ENCODE results near the gene GRB2. TPM values are rescaled to one million over a fixed set of nuclear protein-coding genes. Genes with fewer than 3 reads are reported as not detected.

Gene GRB2
- total and polyA plus RNA-seq, 2 donors (not counting 1 experiment from before 2014, with no cell fraction given), result 114 to 219 TPM

GRCh38 chr17:75414488-75414887 is 9.0 kb upstream of the GRB2 start:
- H2AFZ ChIP-seq (ENCODE audit: insufficient read depth, low read depth, low read length, poor library complexity, severe bottlenecking), result no peak overlapping the region
- ChIA-PET POLR2A (interaction anchor here (0.6 to 0.8 kb wide), 3 partner anchors 124 to 282 kb away, joined by 3 to 8 read pairs (median 4); partner anchors contain the start of gene SLC25A19), CTCF (interaction anchor here (0.7 to 4.3 kb wide), 8 partner anchors 12 to 453 kb away, joined by 3 to 81 read pairs (median 4); partner anchors contain the start of gene MIF4GD)
- no peaks in the 10 kb centered on the region for H3K9me3 ChIP-seq (ENCODE audit: control extremely low read depth in 1 of 3, control insufficient read depth in 2 of 3, insufficient read depth in 1 of 3, low read length in 2 of 3)
- Mint-ChIP-seq H3K4me3 (no peak overlapping the region), H3K9me3 (ENCODE audit: insufficient read depth) (no peaks in the 10 kb centered on the region), H3K4me1 (peaks cover 13% of the 10 kb centered on the region), H3K27me3 (no peaks in the 10 kb centered on the region), H3K27ac (no peak overlapping the region)
- no peak overlapping the region for H3K4me3 ChIP-seq (ENCODE audit: control extremely low read depth in 1 of 5, extremely low read depth in 1 of 5, insufficient read depth in 1 of 5, low read depth in 2 of 5, low read length in 4 of 5)
- H3K9ac ChIP-seq (ENCODE audit: low read length), result no peak overlapping the region
- TF ChIP-seq EZH2 (IDR thresholded peaks at IDR 0.05; ENCODE audit: borderline replicate concordance, insufficient read depth, low read depth, low read length, poor library complexity, severe bottlenecking) (no peak), CTCF (IDR thresholded peaks at IDR 0.05) (no peak)
- H3K27me3 ChIP-seq (replicated peaks in 1 of 4; ENCODE audit: control extremely low read depth in 1 of 4, control insufficient read depth in 3 of 4, insufficient read depth in 4 of 4, low read length in 3 of 4), result no peaks in the 10 kb centered on the region
- H3K4me1 ChIP-seq (ENCODE audit: control insufficient read depth in 2 of 2, insufficient read depth in 2 of 2, low read length in 2 of 2), result peaks cover 7 to 14% of the 10 kb centered on the region in 2 donors
- DNase-seq (no peak), ATAC-seq (ENCODE audit: low read depth) (no peak)
- WGBS (ENCODE audit: insufficient coverage), result 100% methylated on average over 1 of the region's 1 CpG
- H4K20me1 ChIP-seq (ENCODE audit: control insufficient read depth, insufficient read depth, low read length, poor library complexity, severe bottlenecking), result no peaks in the 10 kb centered on the region
- intact Hi-C loops (cut with micrococcal nuclease), result no loop called here
- H3K4me2 ChIP-seq (replicated peaks; ENCODE audit: low read depth, low read length, poor library complexity, severe bottlenecking), result no peak overlapping the region
- no peaks in the 10 kb centered on the region for H3K36me3 ChIP-seq (replicated peaks in 1 of 2; ENCODE audit: control extremely low read depth in 1 of 2, control insufficient read depth in 1 of 2, extremely low read depth in 1 of 2, insufficient read depth in 2 of 2, low read length in 1 of 2)
- H3K27ac ChIP-seq (ENCODE audit: low read length in 2 of 2), result no peak overlapping the region
- peaks cover 32% of the 10 kb centered on the region for H3K79me2 ChIP-seq (ENCODE audit: control insufficient read depth, insufficient read depth, low read length)

Measured in B cell (primary cell).